Neural progenitor cell (in vitro differentiated cells): ENCODE measurements around the gene ZC3H7A.

Experiments
- EZH2 ChIP-seq: fragments of 200-600 bp; sonication (generic); IDR thresholded peaks from 2 replicates; pipeline ENCODE4 v1.6.1; 2017; ENCODE audit warnings: antibody characterized with exemption, mild to moderate bottlenecking, moderate library complexity
- EZH2phosphoT487 ChIP-seq: fragments of 200-600 bp; sonication (generic); IDR thresholded peaks from 2 replicates; pipeline ENCODE4 v1.6.1; 2017; ENCODE audit warnings: antibody characterized with exemption
- TF ChIP-seq, protein P1 (sequence below): fragments of 200-600 bp; sonication (generic); IDR thresholded peaks from 2 replicates; pipeline ENCODE4 v1.5.1; 2017; ENCODE audit warnings: antibody characterized with exemption, mild to moderate bottlenecking

DNA sequence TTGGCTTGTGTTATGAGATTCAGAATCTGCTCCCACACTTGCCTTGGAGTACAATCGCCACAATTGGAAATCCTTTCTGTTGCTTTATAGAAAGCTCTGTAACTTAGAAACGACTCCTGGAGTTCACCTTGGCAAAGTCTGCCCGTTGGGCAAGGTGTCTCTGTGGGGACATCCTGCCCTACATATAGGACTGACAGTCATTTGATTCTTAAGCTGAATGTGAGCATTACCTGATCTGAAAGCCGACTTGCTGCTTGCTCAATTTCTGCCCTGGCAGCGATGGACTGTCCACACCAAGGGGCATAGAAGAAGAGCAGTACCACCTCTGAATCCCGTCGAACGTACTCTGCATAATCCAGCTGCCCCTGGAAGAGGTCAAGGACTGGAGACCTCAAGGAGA, 61.3 kb downstream of the ZC3H7A start:
- no peak for TF ChIP-seq EZH2phosphoT487
- TF ChIP-seq, protein P1, sequence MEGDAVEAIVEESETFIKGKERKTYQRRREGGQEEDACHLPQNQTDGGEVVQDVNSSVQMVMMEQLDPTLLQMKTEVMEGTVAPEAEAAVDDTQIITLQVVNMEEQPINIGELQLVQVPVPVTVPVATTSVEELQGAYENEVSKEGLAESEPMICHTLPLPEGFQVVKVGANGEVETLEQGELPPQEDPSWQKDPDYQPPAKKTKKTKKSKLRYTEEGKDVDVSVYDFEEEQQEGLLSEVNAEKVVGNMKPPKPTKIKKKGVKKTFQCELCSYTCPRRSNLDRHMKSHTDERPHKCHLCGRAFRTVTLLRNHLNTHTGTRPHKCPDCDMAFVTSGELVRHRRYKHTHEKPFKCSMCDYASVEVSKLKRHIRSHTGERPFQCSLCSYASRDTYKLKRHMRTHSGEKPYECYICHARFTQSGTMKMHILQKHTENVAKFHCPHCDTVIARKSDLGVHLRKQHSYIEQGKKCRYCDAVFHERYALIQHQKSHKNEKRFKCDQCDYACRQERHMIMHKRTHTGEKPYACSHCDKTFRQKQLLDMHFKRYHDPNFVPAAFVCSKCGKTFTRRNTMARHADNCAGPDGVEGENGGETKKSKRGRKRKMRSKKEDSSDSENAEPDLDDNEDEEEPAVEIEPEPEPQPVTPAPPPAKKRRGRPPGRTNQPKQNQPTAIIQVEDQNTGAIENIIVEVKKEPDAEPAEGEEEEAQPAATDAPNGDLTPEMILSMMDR: no peak
- no peak for TF ChIP-seq EZH2
